ENCODE measurements around the gene ENTPD2. TPM values are rescaled to one million over a fixed set of nuclear protein-coding genes. Genes with fewer than 3 reads are reported as not detected.

ENTPD2 gene
- total and polyA plus RNA-seq, 10 of the 15 experiments (the other 5 are each of a cell fraction or from before 2014, with no cell fraction given), result 0.15 to 1.8 (median 0.65) TPM; not detected in 2

- SMC1A ChIA-PET (ENCODE audit: uncharacterized antibody, unreplicated experiment), result interaction anchor here (1.1 to 7.2 kb wide), 4 partner anchors 10 to 36 kb away, joined by 4 to 30 read pairs (median 7); partner anchors contain the start of gene MAN1B1
- DNase-seq (ENCODE audit: low read depth, low spot score), result no peak
- Histone ChIP-seq H4K20me1 (ENCODE audit: control insufficient read depth, insufficient read depth) (no peaks in the 10 kb centered on the region), H2AFZ (ENCODE audit: control insufficient read depth, low read depth, low read length) (no peak overlapping the region), H3K4me1 (ENCODE audit: control insufficient read depth, insufficient read depth, low read length) (peaks cover 33% of the 10 kb centered on the region), H3K9ac (ENCODE audit: control insufficient read depth, insufficient read depth, low read length) (peak overlapping the region; percentile 69; the same call in 1 of the 2 replicates), H3K4me3 (peak overlapping the region; percentile 72; the same call in 1 of the 2 replicates), H3K36me3 (ENCODE audit: control insufficient read depth in 2 of 2, insufficient read depth in 2 of 2, low read length in 1 of 2) (no peaks in the 10 kb centered on the region; a peak in 1 of 4 replicates), H3K9me3 (replicated peaks; ENCODE audit: control insufficient read depth, insufficient read depth, low read length) (no peaks in the 10 kb centered on the region), H3K27me3 (replicated peaks in 1 of 2; ENCODE audit: control insufficient read depth in 2 of 2, insufficient read depth in 2 of 2, low read length in 1 of 2) (no peaks in the 10 kb centered on the region), H3K79me2 (ENCODE audit: control insufficient read depth, insufficient read depth, low read length) (peaks cover 7% of the 10 kb centered on the region), H3K4me2 (ENCODE audit: control insufficient read depth, insufficient read depth) (peak overlapping the region; percentile 98), H3K27ac (ENCODE audit: control insufficient read depth, insufficient read depth) (peak overlapping the region; percentile 70; the same call in 1 of the 2 replicates)
- CTCF ChIA-PET, result interaction anchor here (0.7 to 7.9 kb wide), 8 partner anchors 9 to 279 kb away, joined by 3 to 80 read pairs (median 13); partner anchors contain the start of gene MAN1B1
- intact Hi-C loops (cut with micrococcal nuclease; ENCODE audit: unreplicated experiment) (no loop called here), in situ Hi-C loops (cut with MboI) (no loop called here)
- RAD21 ChIA-PET (ENCODE audit: unreplicated experiment), result interaction anchor here (1.2 to 5.0 kb wide), 7 partner anchors 11 to 283 kb away, joined by 3 to 24 read pairs (median 7); partner anchors contain the start of gene MAN1B1
- POLR2A ChIA-PET, result interaction anchor here (1.1 to 3.5 kb wide), 12 partner anchors 11 to 169 kb away, joined by 3 to 22 read pairs (median 4); partner anchors contain the start of genes CYSRT1, MAN1B1 and TUBB4B
- no TSS peak for BruUV-seq (replicated peaks)
- FAIRE-seq, result no peak
- WGBS (ENCODE audit: insufficient coverage, insufficient replicate concordance, low lambda C conversion rate, missing lambda C conversion rate), result 96% methylated on average over 2 of the region's 2 CpGs
- no peak for ATAC-seq
- no peak for TF ChIP-seq KLF5 (IDR thresholded peaks at IDR 0.05; ENCODE audit: partially characterized antibody)
- TF ChIP-seq NFXL1 (IDR thresholded peaks at IDR 0.05; ENCODE audit: borderline replicate concordance), result no peak
- TF ChIP-seq CUX1 (IDR thresholded peaks at IDR 0.05; ENCODE audit: insufficient replicate concordance, low read depth, low read length), result no peak
- no peak for TF ChIP-seq SMC3 (IDR thresholded peaks at IDR 0.05; ENCODE audit: borderline replicate concordance, low read length)
- TF ChIP-seq FOXK2 (IDR thresholded peaks at IDR 0.05), result no peak
- TF ChIP-seq SMARCA5 (IDR thresholded peaks at IDR 0.05), result no peak
- TF ChIP-seq MXI1 (IDR thresholded peaks at IDR 0.05; ENCODE audit: low read depth, low read length), result no peak
- no peak for TF ChIP-seq CHD2 (IDR thresholded peaks at IDR 0.05; ENCODE audit: borderline replicate concordance, low read depth, low read length)
- no peak for TF ChIP-seq BCL3 (IDR thresholded peaks at IDR 0.05; ENCODE audit: borderline replicate concordance, insufficient read depth, low read depth, low read length, poor library complexity, severe bottlenecking)
- TF ChIP-seq BHLHE40 (IDR thresholded peaks at IDR 0.05; ENCODE audit: borderline replicate concordance in 1 of 2, low read depth in 2 of 2, low read length in 1 of 2), result no peak
- TF ChIP-seq ESRRA (IDR thresholded peaks at IDR 0.05; ENCODE audit: low read length), result no peak
- TF ChIP-seq PAX5 (IDR thresholded peaks at IDR 0.05; ENCODE audit: borderline replicate concordance, low read depth, low read length), result no peak
- no peak for TF ChIP-seq USF2 (IDR thresholded peaks at IDR 0.05; ENCODE audit: borderline replicate concordance, low read depth, low read length)
- TF ChIP-seq GATAD2B (conservative IDR thresholded peaks at IDR 0.05; ENCODE audit: low read depth), result no peak
- no peak for TF ChIP-seq ZNF384 (IDR thresholded peaks at IDR 0.05; ENCODE audit: borderline replicate concordance, low read depth, low read length)
Measured at GRCh38 chr9:137071282-137071681, 17.4 kb upstream of the ENTPD2 start.
